Neural cell (in vitro differentiated cells): ENCODE results near the gene CAMK2A. TPM values are rescaled to one million over a fixed set of nuclear protein-coding genes. Genes with fewer than 3 reads are reported as not detected.

ENCODE experiments used
- H2AFZ ChIP-seq: fragments of 200-600, 300-800 bp; sonication (generic), shearing (Covaris generic); 2 replicates; pipeline ENCODE4 v1.6.0; 2014; ENCODE audit warnings: low read depth, mild to moderate bottlenecking, antibody characterized with exemption, low read length, moderate library complexity
- H3F3A ChIP-seq: fragments of 200-600 bp; shearing (Covaris generic); 2 replicates; pipeline ENCODE4 v1.6.1; 2016; ENCODE audit warnings: mild to moderate bottlenecking, moderate library complexity, mixed read lengths, antibody characterized with exemption, low read length; ENCODE audit not compliant: insufficient read depth, poor library complexity, severe bottlenecking
- H3K27ac ChIP-seq: fragments of 200-600, 300-800 bp; sonication (generic), shearing (Covaris generic); 2 replicates; pipeline ENCODE4 v1.5.1; 2014; ENCODE audit warnings: mild to moderate bottlenecking, low read length, moderate library complexity
- H3K27me3 ChIP-seq: fragments of 300-800, 200-600 bp; sonication (generic), shearing (Covaris generic); 2 replicates; pipeline ENCODE4 v1.6.0; 2014; ENCODE audit warnings: mild to moderate bottlenecking, low read depth, low read length, moderate library complexity; ENCODE audit not compliant: insufficient read depth
- H3K36me3 ChIP-seq: fragments of 300-800, 200-600 bp; sonication (generic), shearing (Covaris generic); 2 replicates; pipeline ENCODE4 v1.5.1; 2014; ENCODE audit warnings: mild to moderate bottlenecking, antibody characterized with exemption, low read length, moderate library complexity; ENCODE audit not compliant: insufficient read depth
- H3K4me2 ChIP-seq: fragments of 300-800, 200-600 bp; sonication (generic), shearing (Covaris generic); 2 replicates; pipeline ENCODE4 v1.6.0; 2014; ENCODE audit warnings: mild to moderate bottlenecking, low read length
- H3K4me3 ChIP-seq: fragments of 300-800, 200-600 bp; sonication (generic), shearing (Covaris generic); 2 replicates; pipeline ENCODE4 v1.5.1; 2014; ENCODE audit warnings: mild to moderate bottlenecking, low read length, moderate library complexity
- H3K79me2 ChIP-seq: fragments of 200-600 bp; shearing (Covaris generic); replicated peaks from 2 replicates; pipeline ENCODE4 v1.6.0; 2014; ENCODE audit warnings: mild to moderate bottlenecking, low read length, moderate library complexity; ENCODE audit not compliant: insufficient read depth
- H3K9ac ChIP-seq: fragments of 300-800, 200-600 bp; sonication (generic), shearing (Covaris generic); 2 replicates; pipeline ENCODE4 v1.6.1; 2016; ENCODE audit warnings: mild to moderate bottlenecking, low read length, mixed read lengths
- H3K9me2 ChIP-seq: fragments of 200-600 bp; shearing (Covaris generic); 2 replicates; pipeline ENCODE4 v1.6.1; 2016; ENCODE audit warnings: mild to moderate bottlenecking, low read length, mixed read lengths; ENCODE audit not compliant: insufficient read depth
- H3K9me3 ChIP-seq: fragments of 200-600, 300-800 bp; sonication (generic), shearing (Covaris generic); 2 replicates; pipeline ENCODE4 v1.6.1; 2016; ENCODE audit warnings: mild to moderate bottlenecking, mixed run types, low read length, moderate library complexity, mixed read lengths
- H4K20me1 ChIP-seq: fragments of 200-600 bp; shearing (Covaris generic); 2 replicates; pipeline ENCODE4 v1.6.1; 2016; ENCODE audit warnings: mild to moderate bottlenecking, mixed run types; ENCODE audit not compliant: insufficient read depth
- CTCF ChIP-seq: fragments of 450-650 bp; IDR thresholded peaks from 2 replicates; pipeline ENCODE4 v1.5.1; 2014; ENCODE audit warnings: antibody characterized with exemption, mild to moderate bottlenecking, moderate library complexity; ENCODE audit not compliant: poor library complexity, severe bottlenecking
- EP300 ChIP-seq: fragments of 450-650 bp; conservative IDR thresholded peaks from 2 replicates; pipeline ENCODE4 v1.6.1; 2014; ENCODE audit warnings: antibody characterized with exemption, mild to moderate bottlenecking, moderate library complexity; ENCODE audit not compliant: poor library complexity, severe bottlenecking
- EZH2 ChIP-seq: fragments of 200-600, 300-800 bp; shearing (Covaris generic), sonication (generic); IDR thresholded peaks from 2 replicates; pipeline ENCODE4 v1.6.1; 2014; ENCODE audit warnings: antibody characterized with exemption, low read length, borderline replicate concordance, mild to moderate bottlenecking; ENCODE audit not compliant: insufficient read depth, poor library complexity, severe bottlenecking
- MXI1 ChIP-seq: fragments of 450-650 bp; conservative IDR thresholded peaks from 2 replicates; pipeline ENCODE4 v1.6.1; 2014; ENCODE audit warnings: antibody characterized with exemption, mild to moderate bottlenecking; ENCODE audit not compliant: poor library complexity, severe bottlenecking
- POLR2AphosphoS5 ChIP-seq: IDR thresholded peaks from 2 replicates; pipeline ENCODE4 v1.6.1; 2012
- RAD21 ChIP-seq: fragments of 450-650 bp; conservative IDR thresholded peaks from 2 replicates; pipeline ENCODE4 v1.6.1; 2014; ENCODE audit warnings: antibody characterized with exemption, mild to moderate bottlenecking, moderate library complexity
- REST ChIP-seq: IDR thresholded peaks from 2 replicates; pipeline ENCODE4 v1.6.1; 2012; ENCODE audit warnings: borderline replicate concordance
- SMC3 ChIP-seq: fragments of 450-650 bp; conservative IDR thresholded peaks from 2 replicates; pipeline ENCODE4 v1.6.1; 2014; ENCODE audit warnings: antibody characterized with exemption, mild to moderate bottlenecking, moderate library complexity; ENCODE audit not compliant: poor library complexity
- TAF1 ChIP-seq: IDR thresholded peaks from 2 replicates; pipeline ENCODE4 v1.6.1; 2012; ENCODE audit warnings: low read depth
- polyA plus RNA-seq: library from polyadenylated mRNA; depleted of rRNA; stranded (reverse); fragments of >200 nt; gene quantifications from 2 replicates; pipeline ENCODE4 v1.2.3, GENCODE V29; 2014

CAMK2A gene
- polyA plus RNA-seq, 1 donor from 2014 or later, result 61.7 TPM

GRCh38 chr5:150188146-150188842 lies 101.3 kb downstream of the CAMK2A start:
- no peak overlapping the region for H3K9ac ChIP-seq
- no peak overlapping the region for H2AFZ ChIP-seq
- no peaks in the 10 kb centered on the region for H3F3A ChIP-seq
- no peaks in the 10 kb centered on the region for H3K79me2 ChIP-seq
- no peak overlapping the region for H3K4me3 ChIP-seq
- no peak overlapping the region for H3K4me2 ChIP-seq
- H3K27ac ChIP-seq, result no peak overlapping the region
- no peak for TF ChIP-seq RAD21
- no peak for TF ChIP-seq REST
- TF ChIP-seq MXI1, result no peak
- no peak for TF ChIP-seq POLR2AphosphoS5
- no peak for TF ChIP-seq SMC3
- TF ChIP-seq CTCF, result no peak
- no peak for TF ChIP-seq EP300
- no peak for TF ChIP-seq EZH2
- no peak for TF ChIP-seq TAF1
- no peaks in the 10 kb centered on the region for H4K20me1 ChIP-seq
- H3K27me3 ChIP-seq, result peaks cover 34% of the 10 kb centered on the region
- H3K9me2 ChIP-seq, result no peaks in the 10 kb centered on the region
- H3K36me3 ChIP-seq, result no peaks in the 10 kb centered on the region
- no peaks in the 10 kb centered on the region for H3K9me3 ChIP-seq

- Histone ChIP-seq H3K9me3 (no peaks in the 10 kb centered on the region), H3K4me2 (no peak overlapping the region), H3K36me3 (no peaks in the 10 kb centered on the region), H4K20me1 (no peaks in the 10 kb centered on the region), H3K27ac (no peak overlapping the region), H3K9ac (no peak overlapping the region), H3K9me2 (no peaks in the 10 kb centered on the region), H3F3A (no peaks in the 10 kb centered on the region), H3K79me2 (no peaks in the 10 kb centered on the region), H3K27me3 (peaks cover 34% of the 10 kb centered on the region), H2AFZ (no peak overlapping the region), H3K4me3 (no peak overlapping the region)
- TF ChIP-seq RAD21 (no peak), TAF1 (no peak), SMC3 (no peak), MXI1 (no peak), POLR2AphosphoS5 (no peak), EP300 (no peak), EZH2 (no peak), REST (no peak), CTCF (no peak)
Measured at GRCh38 chr5:150186897-150187296, 102.7 kb downstream of the CAMK2A start.
